Stimulated activated naive CD8-positive, alpha-beta T cell treated with anti-CD3 and anti-CD28 coated beads, Interleukin-15, Interleukin-2, amounts not matched to agents 100 U/mL and 50 U/mL, for 24 hours (primary cell): ENCODE measurements around the gene AATF.
A peak's percentile ranks its signal among the peaks of the same experiment; 100 is the strongest.

Experiments
- ATAC-seq: fragments of 150-1000 bp; cut with Tn5 transposase; one replicate; pipeline ENCODE4 v1.10.0; 2021
- DNase-seq: peaks from one replicate; pipeline ENCODE4 v3.0.0; 2021

AATF gene

GRCh38 chr17:36931096-36931696, 17.6 kb upstream of the AATF start:
- DNase-seq (no peak), ATAC-seq (no peak)

GRCh38 chr17:36931697-36932382, 16.9 kb upstream of the AATF start:
- DNase-seq (no peak), ATAC-seq (no peak)

DNA sequence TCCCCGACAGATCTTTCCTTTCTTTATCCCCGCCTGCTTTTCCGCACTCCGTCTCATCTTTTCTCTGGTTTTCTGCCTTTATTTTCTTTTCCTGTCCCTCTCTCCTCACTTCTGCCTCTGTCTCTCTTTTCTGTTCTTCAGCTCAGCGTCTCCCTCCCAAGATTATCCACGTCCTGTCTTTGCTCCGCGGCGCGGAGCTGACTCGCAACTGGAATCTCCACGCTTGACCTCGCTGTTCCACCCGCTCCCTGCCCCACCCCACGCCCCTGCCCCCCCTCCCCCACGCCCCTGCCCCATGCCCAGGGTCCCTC, 16.4 kb upstream of the AATF start:
- no peak for DNase-seq
- no peak for ATAC-seq

GRCh38 chr17:36932694-36933511, 15.9 kb upstream of the AATF start:
- DNase-seq (no peak), ATAC-seq (no peak)

DNA sequence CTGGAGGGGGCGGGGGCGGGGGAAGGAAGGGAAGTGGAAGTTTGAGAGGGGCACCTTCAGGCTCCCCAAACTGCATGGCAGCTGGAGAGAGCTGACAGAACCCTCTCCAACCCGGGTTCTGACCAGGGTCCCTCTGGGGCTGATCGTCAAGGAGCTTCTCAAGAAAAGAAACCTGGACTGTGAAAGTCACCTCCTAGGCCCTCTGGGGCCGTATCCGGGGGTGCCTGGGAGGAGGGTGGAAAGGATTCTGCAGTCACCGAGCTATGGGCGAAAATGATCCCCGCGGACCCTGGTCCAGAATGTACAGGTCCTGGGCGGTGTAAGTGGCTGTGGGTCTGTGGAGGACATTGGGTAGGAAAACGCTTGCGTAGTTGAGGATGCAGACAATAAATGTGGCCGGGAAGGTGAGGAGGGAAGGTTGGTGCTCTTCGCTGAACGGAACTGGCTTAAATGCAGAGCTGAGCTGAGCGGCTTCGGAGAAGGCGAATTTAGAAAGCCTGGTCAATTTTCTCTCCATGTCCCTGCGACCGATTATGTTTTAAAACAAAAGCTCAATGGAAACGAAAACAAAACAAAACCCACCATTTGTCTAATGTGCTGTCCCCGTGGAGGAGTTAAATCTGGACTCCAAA, 15.1 kb upstream of the AATF start:
- DNase-seq: no peak
- no peak for ATAC-seq

DNA sequence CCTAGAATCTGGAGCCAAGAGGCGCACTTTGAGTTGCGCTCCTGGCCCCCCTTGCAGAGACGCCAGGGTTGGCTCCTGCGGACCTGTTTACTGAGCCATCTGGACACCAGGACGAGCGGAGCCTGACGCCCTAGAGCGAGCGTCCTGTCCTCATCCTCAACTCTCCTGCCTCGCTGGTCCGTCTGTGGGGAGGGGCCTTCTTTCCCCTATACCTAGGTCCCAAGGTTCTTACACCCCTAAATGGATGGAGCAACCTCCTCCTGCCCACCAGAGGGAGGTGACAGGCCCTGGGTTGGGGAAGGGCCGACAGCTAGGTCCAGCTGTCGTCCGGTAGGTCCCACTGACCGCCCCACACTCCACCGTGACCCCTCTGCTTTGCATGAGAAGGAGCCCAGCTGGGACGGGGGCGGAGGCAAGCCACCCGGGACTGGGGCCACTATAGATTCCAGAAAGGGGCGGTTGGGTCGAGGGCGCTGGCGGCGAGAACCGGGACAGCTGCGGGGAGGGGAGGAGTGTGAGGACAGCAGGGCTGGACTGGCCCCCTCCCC, 14.5 kb upstream of the AATF start:
- ATAC-seq: no peak
- no peak for DNase-seq

DNA sequence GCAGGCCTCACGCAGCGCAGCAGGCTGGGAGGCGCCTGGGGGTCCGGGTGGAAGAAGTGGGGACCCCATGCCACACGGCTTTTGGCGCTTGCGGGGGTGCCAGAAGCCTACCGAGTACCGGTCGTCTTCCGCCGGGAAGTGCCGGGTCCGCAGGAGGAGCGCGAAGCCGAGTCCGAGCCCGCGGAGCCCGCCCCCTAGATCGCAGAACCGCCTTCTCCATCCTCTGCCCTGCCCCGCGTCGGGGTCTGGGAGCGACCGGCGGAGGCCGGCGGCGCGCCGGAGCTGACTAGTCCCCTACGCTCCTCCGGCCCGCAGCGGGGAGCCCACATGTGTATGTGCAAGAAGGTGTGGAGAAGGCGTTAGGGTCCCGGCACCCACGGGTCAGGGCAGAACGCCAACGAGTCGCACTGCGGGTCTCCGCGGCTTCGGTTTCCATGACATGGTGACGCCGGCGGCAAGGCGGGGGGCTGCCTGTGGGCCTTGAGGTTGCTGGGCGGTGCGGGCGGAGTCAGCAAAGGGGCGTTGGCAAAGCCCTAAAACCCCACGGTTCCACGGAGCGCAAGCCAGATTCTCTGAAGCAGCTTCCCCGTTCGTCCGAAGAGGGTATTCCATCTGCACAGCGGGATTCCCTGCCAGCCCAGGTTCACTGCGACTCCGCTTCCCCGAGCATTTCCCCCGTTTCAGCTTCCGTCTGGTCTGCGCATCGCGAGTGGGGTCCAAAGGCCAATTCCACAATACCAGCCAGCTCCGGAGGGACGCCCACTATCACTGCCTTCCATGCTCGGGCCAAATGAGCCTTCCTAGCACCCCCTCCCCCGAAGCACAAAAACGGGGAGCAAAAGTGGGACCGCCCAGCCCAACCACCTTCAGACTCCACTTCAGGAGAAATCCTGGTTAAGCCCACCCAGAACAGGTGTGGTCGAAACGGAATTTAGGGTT, 13.8 kb upstream of the AATF start:
- no peak for ATAC-seq
- peak; percentile 40 for DNase-seq

- DNase-seq (no peak), ATAC-seq (no peak)
Observed at GRCh38 chr17:36935671-36936454, 12.9 kb upstream of the AATF start.

- DNase-seq (no peak), ATAC-seq (no peak)
Observed at GRCh38 chr17:36936455-36937000, 12.2 kb upstream of the AATF start.

DNA sequence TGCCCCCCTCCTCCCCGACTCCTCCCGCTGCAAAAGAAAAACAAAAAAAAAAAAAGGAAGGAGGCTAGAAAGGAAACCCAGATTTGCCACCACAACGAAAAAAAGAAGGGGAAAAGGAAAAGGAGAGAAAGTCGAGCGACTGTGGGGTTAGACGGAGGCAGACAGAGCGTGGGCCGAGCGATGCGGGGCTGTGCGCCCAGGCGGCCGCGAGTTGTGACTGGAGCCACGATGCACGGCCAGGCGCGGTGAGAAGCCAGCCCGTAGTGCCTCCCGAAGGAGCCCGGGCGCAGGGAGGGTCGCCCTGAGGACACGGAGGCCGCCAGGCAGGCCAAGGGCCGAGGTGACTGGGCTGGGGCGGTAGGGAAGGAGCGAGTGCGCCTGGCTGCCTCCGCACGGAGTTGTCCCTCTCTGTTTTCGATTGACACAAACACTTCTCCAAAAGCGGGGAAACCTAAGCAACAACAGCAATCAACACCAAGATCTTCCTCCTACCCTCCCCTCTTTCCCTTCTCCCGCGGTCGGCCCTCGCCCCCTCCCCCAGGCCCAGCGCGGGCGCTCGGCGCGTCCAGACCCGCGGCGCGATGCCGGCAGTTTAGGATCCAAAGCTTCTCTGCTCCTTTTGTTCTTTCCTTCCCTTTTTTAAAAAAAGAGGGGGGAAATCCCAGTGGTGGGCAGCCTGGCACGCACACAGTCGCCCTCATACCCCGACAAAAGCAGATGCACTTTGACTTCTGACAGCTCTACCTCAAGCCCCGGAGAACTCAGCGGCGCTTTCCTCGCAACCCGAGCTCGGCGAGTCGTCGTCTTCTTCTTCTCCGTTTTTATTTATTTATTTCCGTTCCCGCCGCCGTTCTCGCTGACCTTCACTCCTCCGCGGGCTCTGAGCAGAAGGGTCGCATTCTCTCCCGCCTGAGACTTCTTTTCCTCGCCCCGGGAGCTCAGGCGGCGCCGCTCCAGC, 11.5 kb upstream of the AATF start, which contains the start of gene LHX1:
Gene LHX1 (plus strand): TSS at position 475 of the 958 bp plus-strand sequence. CDS start 723 bp downstream, outside the sequence.
- no peak for ATAC-seq
- DNase-seq: no peak

DNA sequence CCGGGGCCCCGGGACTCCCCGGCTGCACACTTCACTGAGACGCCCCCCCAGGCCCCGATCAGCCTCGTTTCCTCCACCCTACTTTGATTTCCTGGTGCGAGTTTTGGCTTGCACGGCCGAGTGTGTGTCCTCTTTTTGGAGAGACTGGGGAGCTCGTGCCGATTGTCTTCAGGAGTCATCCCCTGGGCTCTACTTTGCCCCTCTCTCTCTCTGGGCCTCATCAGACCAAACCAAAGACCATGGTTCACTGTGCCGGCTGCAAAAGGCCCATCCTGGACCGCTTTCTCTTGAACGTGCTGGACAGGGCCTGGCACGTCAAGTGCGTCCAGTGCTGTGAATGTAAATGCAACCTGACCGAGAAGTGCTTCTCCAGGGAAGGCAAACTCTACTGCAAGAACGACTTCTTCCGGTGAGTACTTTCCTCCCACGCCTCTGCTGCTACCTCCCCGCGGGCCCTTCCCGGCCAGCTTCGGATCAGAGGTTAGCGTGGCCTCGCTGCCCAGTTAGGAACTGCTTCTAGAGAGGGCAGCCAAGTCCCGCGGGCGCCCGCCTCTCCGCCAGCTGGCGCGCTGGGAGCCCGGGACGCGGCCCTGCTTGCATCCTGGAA, 10.7 kb upstream of the AATF start:
- no peak for DNase-seq
- ATAC-seq: no peak

GRCh38 chr17:36938566-36939051, 10.1 kb upstream of the AATF start:
- ATAC-seq: no peak

DNA sequence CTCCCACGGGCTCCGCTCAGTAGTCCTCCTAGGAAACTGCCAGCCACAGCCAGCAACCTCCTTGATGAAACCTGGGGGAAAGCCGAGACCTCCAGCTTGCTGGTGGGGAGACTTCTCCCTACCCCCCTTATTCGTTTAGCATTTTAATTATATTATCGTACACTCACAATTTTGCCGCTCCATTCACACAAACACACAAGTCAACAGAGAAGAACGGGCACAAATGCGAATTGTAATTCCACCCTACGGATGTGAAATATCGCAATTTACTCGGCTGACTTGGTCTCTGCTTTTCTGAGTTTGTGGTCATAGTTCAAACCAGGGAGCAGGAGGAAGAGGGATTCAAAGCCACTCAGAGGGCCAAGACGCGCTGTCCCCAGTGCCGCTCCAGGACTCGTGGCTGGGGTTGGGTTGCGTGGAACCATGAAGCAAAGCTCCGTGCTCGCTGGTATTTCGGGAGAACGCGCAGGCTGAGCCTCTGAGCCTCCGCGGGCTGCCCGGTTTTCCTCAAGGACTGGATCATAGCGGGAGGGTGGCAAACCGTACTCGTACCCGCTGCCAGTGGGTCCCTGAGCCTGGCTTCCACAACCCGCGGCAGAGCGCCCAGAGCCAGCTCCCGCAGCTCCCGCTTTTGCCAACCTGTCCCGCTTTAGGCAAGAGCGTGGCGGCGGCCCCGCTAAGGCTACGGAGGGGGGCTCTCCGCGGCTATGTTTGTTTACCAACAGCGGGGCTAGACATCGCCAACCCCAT, 9.5 kb upstream of the AATF start:
- ATAC-seq: no peak
- no peak for DNase-seq

More at GRCh38 chr17:36938566-36939051, 10.1 kb upstream of the AATF start:
- DNase-seq: no peak

- no peak for ATAC-seq
- no peak for DNase-seq
Observed at GRCh38 chr17:36939802-36940312, 8.9 kb upstream of the AATF start.

- DNase-seq (no peak), ATAC-seq (no peak)
Observed at GRCh38 chr17:36940313-36941264, 8.2 kb upstream of the AATF start.

DNA sequence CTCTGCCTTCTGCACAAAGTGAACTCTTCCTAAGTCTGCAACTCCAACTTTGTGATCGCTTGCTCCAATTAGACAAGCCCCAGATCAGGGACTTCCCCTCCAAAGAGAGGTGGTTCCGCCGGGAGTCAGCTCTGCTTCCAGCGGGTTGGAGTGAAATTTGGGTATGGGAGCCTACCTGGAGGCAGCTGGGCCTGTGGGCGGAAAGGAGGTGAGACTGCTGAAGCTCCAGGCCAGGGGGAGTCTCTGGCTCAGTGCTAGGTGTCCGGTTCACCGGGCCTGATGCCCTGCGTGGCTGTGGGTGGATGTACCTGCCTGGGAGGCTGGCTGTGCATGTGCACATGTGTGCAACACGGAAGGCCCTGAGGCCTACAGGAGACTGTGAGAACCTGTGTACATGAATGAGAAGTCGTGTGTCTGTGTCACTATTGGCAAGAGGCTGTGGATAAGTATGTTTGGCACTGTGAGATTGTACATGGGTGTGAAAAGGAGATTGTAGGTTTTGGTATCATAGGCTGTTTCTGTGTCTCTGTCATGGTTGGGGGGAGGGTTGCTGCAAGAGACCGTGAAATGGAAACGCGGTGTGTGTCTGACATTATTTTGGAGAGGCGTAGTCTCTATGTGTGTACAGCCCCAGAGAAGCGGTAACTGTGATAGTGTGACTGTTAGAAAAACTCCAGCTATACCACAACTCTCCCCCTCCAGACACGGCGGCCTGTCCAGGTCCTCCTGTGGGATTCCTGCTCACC, 7.3 kb upstream of the AATF start:
- DNase-seq (no peak), ATAC-seq (no peak)
